Smooth muscle cell (in vitro differentiated cells): ENCODE results near the gene ECEL1. TPM values are rescaled to one million over a fixed set of nuclear protein-coding genes. Genes with fewer than 3 reads are reported as not detected.
"Not testable (repeated sequence)": the region's sequence is repeated elsewhere in the genome, so short reads cannot be mapped to it uniquely, and the experiment has no call there.

Source experiments
- DNase-seq: peaks from one replicate; lab custom pipeline; 2025; ENCODE audit not compliant: unreplicated experiment; lab: John Stamatoyannopoulos, UW
- H2AFZ ChIP-seq: fragments of 200-600 bp; sonication (generic); 2 replicates; pipeline ENCODE4 v1.6.0; 2016; ENCODE audit warnings: antibody characterized with exemption, low read depth, mild to moderate bottlenecking
- H3F3A ChIP-seq: fragments of 200-600 bp; sonication (generic); 2 replicates; pipeline ENCODE4 v1.6.0; 2017; ENCODE audit warnings: antibody characterized with exemption, low read depth
- H3K27ac ChIP-seq: fragments of 200-600 bp; sonication (generic); 2 replicates; pipeline ENCODE4 v1.5.1; 2016; ENCODE audit warnings: low read depth, mild to moderate bottlenecking
- H3K27me3 ChIP-seq: fragments of 200-600 bp; sonication (generic); 2 replicates; pipeline ENCODE4 v1.6.1; 2016; ENCODE audit warnings: low read depth, mild to moderate bottlenecking
- H3K36me3 ChIP-seq: fragments of 200-600 bp; sonication (generic); 2 replicates; pipeline ENCODE4 v1.5.1; 2016; ENCODE audit warnings: low read depth
- H3K4me1 ChIP-seq: fragments of 200-600 bp; sonication (generic); 2 replicates; pipeline ENCODE4 v1.5.1; 2016; ENCODE audit warnings: low read depth
- H3K4me2 ChIP-seq: fragments of 200-600 bp; sonication (generic); 2 replicates; pipeline ENCODE4 v1.6.0; 2016; ENCODE audit warnings: mild to moderate bottlenecking
- H3K4me3 ChIP-seq: fragments of 200-600 bp; sonication (generic); 2 replicates; pipeline ENCODE4 v1.5.1; 2016; ENCODE audit warnings: mild to moderate bottlenecking
- H3K79me2 ChIP-seq: fragments of 200-600 bp; sonication (generic); 2 replicates; pipeline ENCODE4 v1.6.0; 2016; ENCODE audit warnings: low read depth, mild to moderate bottlenecking
- H3K9ac ChIP-seq: fragments of 200-600 bp; sonication (generic); 2 replicates; pipeline ENCODE4 v1.6.0; 2016; ENCODE audit warnings: low read depth
- H3K9me3 ChIP-seq: fragments of 200-600 bp; sonication (generic); replicated peaks from 2 replicates; pipeline ENCODE4 v1.5.1; 2016; ENCODE audit warnings: low read depth
- H4K20me1 ChIP-seq: fragments of 200-600 bp; sonication (generic); 2 replicates; pipeline ENCODE4 v1.6.0; 2016; ENCODE audit warnings: low read depth
- CTCF ChIP-seq: fragments of 200-600 bp; sonication (generic); IDR thresholded peaks from 2 replicates; pipeline ENCODE4 v1.5.1; 2017; ENCODE audit warnings: borderline replicate concordance, mild to moderate bottlenecking, antibody characterized with exemption; ENCODE audit not compliant: insufficient read depth, poor library complexity, severe bottlenecking
- WGBS: methylation state at CpG from one replicate; pipeline ENCODE4 v1.1.7; 2016; ENCODE audit warnings: low lambda C conversion rate; 5-methylcytosine and 5-hydroxymethylcytosine counted together
- polyA plus RNA-seq: library from polyadenylated mRNA; unstranded; fragments of >200 nt; fragmentation: Nextera tagmentation; extraction: Ambion mirVana; gene quantifications from 2 replicates; pipeline ENCODE4 v1.2.1, GENCODE V29; 2016
- total RNA-seq: library from RNA; depleted of rRNA; stranded (reverse); fragments of >200 nt; gene quantifications from 2 replicates; pipeline ENCODE4 v1.2.3, GENCODE V29; 2014

ECEL1 gene
- total and polyA plus RNA-seq, 2 experiments from 2014 or later: not detected

GRCh38 chr2:232454630-232455029, 33.0 kb downstream of the ECEL1 start:
- no peak for TF ChIP-seq CTCF
- DNase-seq: no peak
- no peaks in the 10 kb centered on the region for H3K4me1 ChIP-seq
- 82% methylated on average over 9 of the region's 9 CpGs for WGBS
- no peak overlapping the region for H3K4me2 ChIP-seq
- H3K27me3 ChIP-seq: peaks cover 8% of the 10 kb centered on the region
- H3K79me2 ChIP-seq: no peaks in the 10 kb centered on the region
- no peaks in the 10 kb centered on the region for H3K9me3 ChIP-seq
- no peak overlapping the region for H2AFZ ChIP-seq
- no peaks in the 10 kb centered on the region for H3F3A ChIP-seq
- no peak overlapping the region for H3K4me3 ChIP-seq
- no peaks in the 10 kb centered on the region for H3K36me3 ChIP-seq
- H3K27ac ChIP-seq: no peak overlapping the region
- no peak overlapping the region for H3K9ac ChIP-seq
- no peaks in the 10 kb centered on the region for H4K20me1 ChIP-seq

GRCh38 chr2:232451645-232452044, 36.0 kb downstream of the ECEL1 start:
- not testable (repeated sequence) for H3K79me2 ChIP-seq, H4K20me1 ChIP-seq, H2AFZ ChIP-seq, H3K27ac ChIP-seq, DNase-seq, H3F3A ChIP-seq, H3K27me3 ChIP-seq, H3K4me3 ChIP-seq, H3K36me3 ChIP-seq, H3K9me3 ChIP-seq, H3K4me2 ChIP-seq, H3K4me1 ChIP-seq, H3K9ac ChIP-seq
- 94% methylated on average over 3 of the region's 3 CpGs for WGBS

- no peak for TF ChIP-seq CTCF
- Histone ChIP-seq H3K9me3 (no peaks in the 10 kb centered on the region), H3K79me2 (no peaks in the 10 kb centered on the region), H3K9ac (no peak overlapping the region), H3K4me3 (no peak overlapping the region), H4K20me1 (no peaks in the 10 kb centered on the region), H3K27ac (no peak overlapping the region), H3K36me3 (no peaks in the 10 kb centered on the region), H3K4me1 (no peaks in the 10 kb centered on the region), H3F3A (no peaks in the 10 kb centered on the region), H3K4me2 (no peak overlapping the region), H2AFZ (no peak overlapping the region), H3K27me3 (peaks cover 8% of the 10 kb centered on the region)
- WGBS: 75% methylated on average over 12 of the region's 12 CpGs
- DNase-seq: no peak
Observed at GRCh38 chr2:232449964-232450363, 37.7 kb downstream of the ECEL1 start.

GRCh38 chr2:232448304-232448690, 39.3 kb downstream of the ECEL1 start:
- Histone ChIP-seq H3K27me3 (peaks cover 3% of the 10 kb centered on the region), H3K4me2 (no peak overlapping the region), H3K4me1 (no peaks in the 10 kb centered on the region), H3K9me3 (no peaks in the 10 kb centered on the region), H3K9ac (no peak overlapping the region), H3K4me3 (no peak overlapping the region), H3K79me2 (no peaks in the 10 kb centered on the region), H4K20me1 (no peaks in the 10 kb centered on the region), H2AFZ (no peak overlapping the region), H3K36me3 (no peaks in the 10 kb centered on the region), H3F3A (no peaks in the 10 kb centered on the region), H3K27ac (no peak overlapping the region)
- no peak for TF ChIP-seq CTCF
- no peak for DNase-seq
- whole genome bisulfite sequencing: 87% methylated on average over 10 of the region's 10 CpGs
